ENCODE results near the gene LUC7L.

GRCh38 chr16:192686-193085 lies 36.6 kb downstream of the LUC7L start:
- TF ChIP-seq CTCF (IDR thresholded peaks at IDR 0.05; ENCODE audit: borderline replicate concordance, extremely low read depth, low read length, poor library complexity, severe bottlenecking), result no peak
- no peak for TF ChIP-seq EZH2 (IDR thresholded peaks at IDR 0.05; ENCODE audit: borderline replicate concordance, low read depth, low read length, severe bottlenecking)

Measured in DND-41 (cell line).